SH-SY5Y (cell line): Measurements from ENCODE around the gene RAB3C.

Experiments
- GATA2 ChIP-seq: IDR thresholded peaks from 2 replicates; pipeline ENCODE4 v1.6.1; 2011; ENCODE audit warnings: mild to moderate bottlenecking, low read depth, low read length
- GATA3 ChIP-seq: IDR thresholded peaks from 2 replicates; pipeline ENCODE4 v1.6.1; 2011; ENCODE audit warnings: low read depth, mild to moderate bottlenecking, low read length, moderate library complexity

Gene RAB3C

DNA sequence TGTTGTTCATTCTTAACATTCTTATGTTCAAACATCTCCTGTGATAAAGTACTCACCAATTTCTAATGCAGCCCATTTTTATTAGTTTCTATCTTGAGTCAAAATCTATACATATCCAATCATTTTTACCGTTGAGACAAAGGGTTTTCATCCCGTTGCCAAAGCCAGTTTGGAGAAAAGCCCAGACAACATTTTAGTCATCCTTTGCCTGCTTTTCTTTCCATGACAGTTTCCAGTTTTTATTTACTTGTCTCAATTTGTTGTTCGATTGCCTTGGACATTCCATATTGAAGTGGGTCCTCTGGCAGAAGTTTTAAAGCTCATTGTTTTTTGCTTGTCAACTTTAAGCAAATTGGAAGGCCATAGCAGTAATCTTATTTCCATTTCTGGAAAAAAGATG is 123.9 kb downstream of the RAB3C start:
- TF ChIP-seq GATA2 (no peak), GATA3 (no peak)

- no peak for TF ChIP-seq GATA3
- no peak for TF ChIP-seq GATA2
Measured at GRCh38 chr5:58708456-58708855, 125.6 kb downstream of the RAB3C start.

- no peak for TF ChIP-seq GATA2
- no peak for TF ChIP-seq GATA3
Measured at GRCh38 chr5:58710871-58711270, 128.0 kb downstream of the RAB3C start.

- no peak for TF ChIP-seq GATA3
- TF ChIP-seq GATA2: no peak
Measured at GRCh38 chr5:58711965-58712364, 129.1 kb downstream of the RAB3C start.

- TF ChIP-seq GATA3: no peak
Measured at GRCh38 chr5:58714046-58714445, 131.2 kb downstream of the RAB3C start.

- TF ChIP-seq GATA2 (no peak), GATA3 (no peak)
Measured at GRCh38 chr5:58715997-58716656, 133.3 kb downstream of the RAB3C start.

GRCh38 chr5:58716713-58717112 is 133.8 kb downstream of the RAB3C start:
- TF ChIP-seq GATA3: no peak
- no peak for TF ChIP-seq GATA2

GRCh38 chr5:58717303-58718007 is 134.6 kb downstream of the RAB3C start:
- TF ChIP-seq GATA2 (no peak), GATA3 (no peak)

DNA sequence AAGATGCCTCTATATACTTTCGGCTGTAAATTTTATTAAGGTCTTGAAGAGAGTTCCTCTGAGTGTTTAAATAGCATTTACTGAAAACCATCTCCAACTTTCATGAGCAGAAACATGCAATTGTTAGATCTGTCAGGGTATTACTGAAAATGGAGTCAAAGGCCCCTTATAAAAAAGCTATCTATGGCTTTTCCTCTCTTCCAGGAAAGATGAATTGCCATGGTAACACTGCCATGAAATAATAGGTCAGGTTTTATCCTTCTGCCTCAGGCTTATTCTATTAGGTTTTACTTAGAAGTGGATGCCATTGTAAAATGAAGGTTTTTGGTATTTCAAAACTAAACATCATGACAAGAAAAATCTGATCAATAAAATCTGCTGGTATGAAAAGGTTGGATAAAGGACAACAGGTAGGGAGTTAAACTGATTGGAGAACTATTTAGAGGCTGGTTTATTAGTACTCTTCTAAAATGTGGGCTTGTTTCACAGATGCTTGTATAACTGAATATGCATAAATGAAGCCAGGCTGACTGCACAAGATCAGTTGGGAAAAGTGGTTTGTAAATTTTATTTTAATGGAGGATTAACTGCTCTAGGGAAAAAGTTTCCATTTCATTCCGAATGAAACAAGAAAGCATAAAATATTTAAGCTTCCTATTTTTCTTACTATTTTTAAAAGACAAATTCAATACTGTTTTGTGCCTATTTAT is 135.5 kb downstream of the RAB3C start:
- TF ChIP-seq GATA2: no peak
- no peak for TF ChIP-seq GATA3

- no peak for TF ChIP-seq GATA3
- TF ChIP-seq GATA2: no peak
Measured at GRCh38 chr5:58722160-58722559, 139.3 kb downstream of the RAB3C start.

GRCh38 chr5:58724992-58725391 is 142.1 kb downstream of the RAB3C start:
- TF ChIP-seq GATA3 (no peak), GATA2 (no peak)

GRCh38 chr5:58731641-58732040 is 148.8 kb downstream of the RAB3C start:
- TF ChIP-seq GATA3: no peak

- no peak for TF ChIP-seq GATA3
- no peak for TF ChIP-seq GATA2
Measured at GRCh38 chr5:58735637-58736036, 152.8 kb downstream of the RAB3C start.

DNA sequence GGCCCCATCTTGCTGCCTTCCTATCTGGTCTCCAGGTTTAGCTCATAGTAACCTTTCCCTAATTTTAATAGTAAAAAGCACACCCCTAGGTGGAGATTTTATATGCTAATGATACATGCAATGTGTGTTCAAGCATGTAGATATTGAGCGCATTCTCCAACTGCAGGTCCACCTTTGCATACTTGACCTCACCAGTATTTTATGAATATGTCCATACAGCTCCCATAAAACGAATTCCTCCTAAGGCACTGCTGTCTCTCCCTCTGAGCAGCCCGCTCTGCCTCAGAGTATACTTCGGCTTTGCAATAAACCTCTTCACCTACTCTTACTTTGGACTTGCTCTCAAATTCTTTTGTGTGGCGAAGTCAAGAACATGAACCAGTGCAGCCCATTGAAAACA is 153.3 kb downstream of the RAB3C start:
- TF ChIP-seq GATA3 (no peak), GATA2 (no peak)

DNA sequence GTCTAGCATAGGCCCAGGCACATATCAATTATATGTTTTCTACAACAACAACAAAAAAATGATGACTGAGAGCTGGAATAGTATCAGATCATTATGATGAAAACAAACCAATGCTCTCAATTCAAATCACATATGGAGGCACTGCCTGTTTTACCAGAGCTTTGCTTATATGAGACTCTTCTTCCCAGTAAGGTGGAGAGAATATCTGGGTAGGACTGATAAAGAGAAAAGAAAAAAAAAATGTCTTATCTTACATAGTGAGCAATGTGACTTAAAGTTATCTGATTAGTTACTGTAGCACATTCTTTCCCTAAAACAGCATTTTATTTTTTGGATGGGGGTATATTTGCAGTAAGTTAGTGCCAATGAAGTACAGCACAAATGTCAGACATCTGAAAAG is 154.8 kb downstream of the RAB3C start:
- TF ChIP-seq GATA3: no peak
- TF ChIP-seq GATA2: no peak
